Hypothalamus (tissue), 51 donors: ENCODE data around the gene VWA2.
A peak's percentile ranks its signal among the peaks of the same experiment; 100 is the strongest.

Experiments used
- DNase-seq, 51 donors: peaks; one replicate each; lab custom pipeline; 2025; lab: John Stamatoyannopoulos, UW

The VWA2 gene

GRCh38 chr10:114336823-114337509 is 97.9 kb downstream of the VWA2 start:
- no peak for DNase-seq

- peak in 1 of 51 donors; percentile 27 for DNase-seq
Measured at GRCh38 chr10:114337510-114338462, 98.7 kb downstream of the VWA2 start.

- DNase-seq: no peak
Measured at GRCh38 chr10:114340816-114341215, 101.8 kb downstream of the VWA2 start.
